Nucleus accumbens (tissue), 56 donors: ENCODE results near the gene CELF6.
A peak's percentile ranks its signal among the peaks of the same experiment; 100 is the strongest.
"Not testable (repeated sequence)": the region's sequence is repeated elsewhere in the genome, so short reads cannot be mapped to it uniquely, and the experiment has no call there.

Experiments used
- DNase-seq, 56 donors: peaks; one replicate each; lab custom pipeline; 2025; lab: John Stamatoyannopoulos, UW

Gene CELF6

GRCh38 chr15:72318408-72318942 lies 1.5 kb downstream of the CELF6 start:
- DNase-seq: no peak

- DNase-seq: no peak
Observed at GRCh38 chr15:72315706-72316370, 4.1 kb downstream of the CELF6 start.

- no peak for DNase-seq
Observed at GRCh38 chr15:72313881-72314280, 6.1 kb downstream of the CELF6 start.

GRCh38 chr15:72313448-72313840 lies 6.5 kb downstream of the CELF6 start:
- DNase-seq: peak in 36 of 56 donors; percentile 3 to 79 (median 32)

GRCh38 chr15:72312605-72313447 lies 7.1 kb downstream of the CELF6 start:
- DNase-seq: peak in 42 of 56 donors; percentile 3 to 65 (median 28)

GRCh38 chr15:72307026-72307425 lies 12.9 kb downstream of the CELF6 start:
- DNase-seq: peak in 31 of 56 donors; percentile 6 to 72 (median 38)

- DNase-seq: peak in 45 of 56 donors; percentile 6 to 90 (median 62)
Observed at GRCh38 chr15:72306211-72306785, 13.7 kb downstream of the CELF6 start.

GRCh38 chr15:72304596-72304995 lies 15.4 kb downstream of the CELF6 start:
- no peak for DNase-seq

GRCh38 chr15:72302955-72303354 lies 17.0 kb downstream of the CELF6 start:
- no peak for DNase-seq

- DNase-seq: no peak
Observed at GRCh38 chr15:72289597-72290325, 30.2 kb downstream of the CELF6 start.

- no peak for DNase-seq
Observed at GRCh38 chr15:72288796-72289596, 31.0 kb downstream of the CELF6 start.

GRCh38 chr15:72285927-72286516 lies 33.9 kb downstream of the CELF6 start:
- peak in 1 of 56 donors; percentile 16 for DNase-seq

GRCh38 chr15:72285402-72285801 lies 34.6 kb downstream of the CELF6 start:
- no peak for DNase-seq

GRCh38 chr15:72284781-72285180 lies 35.2 kb downstream of the CELF6 start:
- DNase-seq: no peak

- DNase-seq: no peak
Observed at GRCh38 chr15:72281713-72282112, 38.2 kb downstream of the CELF6 start.

- DNase-seq: no peak
Observed at GRCh38 chr15:72280751-72281150, 39.2 kb downstream of the CELF6 start.

- DNase-seq: no peak
Observed at GRCh38 chr15:72278737-72279136, 41.2 kb downstream of the CELF6 start.

- no peak for DNase-seq
Observed at GRCh38 chr15:72276326-72276700, 43.6 kb downstream of the CELF6 start.

GRCh38 chr15:72275635-72276325 lies 44.2 kb downstream of the CELF6 start:
- DNase-seq: not testable (repeated sequence)
